ENCODE measurements around the gene ESR1.

Gene ESR1

DNA sequence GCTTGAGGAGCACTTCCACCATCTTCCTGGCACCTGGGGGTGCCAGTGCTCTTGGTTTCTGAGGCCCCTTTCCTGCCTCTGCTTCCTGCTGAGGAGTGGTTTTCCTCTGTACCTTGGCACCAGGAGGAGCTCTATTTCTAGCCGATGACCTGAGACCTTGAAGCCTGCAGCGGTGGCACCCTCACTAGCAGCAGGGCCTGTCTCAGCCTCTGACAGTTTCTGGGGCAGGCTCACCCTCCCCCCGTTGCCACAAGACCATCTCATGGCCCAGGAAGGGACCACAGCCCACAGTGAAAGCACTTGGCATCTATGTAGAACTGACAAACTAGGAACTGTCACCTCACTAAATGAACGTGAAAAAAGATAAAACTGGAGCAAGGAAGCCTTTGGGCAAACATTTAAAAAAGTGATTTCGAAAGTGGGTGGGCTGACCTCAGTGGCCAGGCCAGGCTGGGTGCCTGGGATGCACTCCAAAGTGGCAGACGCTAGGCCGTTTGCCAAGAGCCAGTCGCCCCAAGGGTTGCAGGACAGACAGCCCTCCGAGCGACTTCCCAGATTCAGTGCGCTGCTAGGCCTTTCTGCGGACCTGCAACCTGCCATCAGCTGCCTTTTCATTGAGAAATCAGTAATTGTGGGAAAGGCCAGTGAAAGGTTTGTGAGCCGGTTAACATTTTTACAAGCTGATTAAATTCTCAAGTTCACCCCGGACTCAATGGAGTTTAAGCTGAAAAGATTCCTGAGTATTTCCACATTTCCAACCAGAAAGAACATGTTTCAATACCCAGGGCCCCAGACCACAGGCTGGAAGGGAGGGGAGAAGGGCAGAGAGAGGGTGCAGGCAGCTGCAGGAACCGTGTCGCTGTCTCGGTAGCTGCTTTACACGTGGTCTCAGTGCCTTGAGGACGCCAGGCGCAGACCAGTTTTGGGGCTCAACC lies 303.7 kb downstream of the ESR1 start:
- Histone ChIP-seq H3K27ac (ENCODE audit: low read depth, low read length) (no peak overlapping the region), H3K4me1 (ENCODE audit: control insufficient read depth, insufficient read depth, low read length, unreplicated experiment) (peaks cover 4% of the 10 kb centered on the region), H2AFZ (ENCODE audit: low read length, unreplicated experiment) (no peak overlapping the region), H3K36me3 (ENCODE audit: insufficient read depth, low read length) (no peaks in the 10 kb centered on the region), H3K4me3 (ENCODE audit: low read depth, low read length) (no peak overlapping the region), H3K27me3 (ENCODE audit: insufficient read depth, low read length) (no peaks in the 10 kb centered on the region), H3K79me2 (ENCODE audit: control insufficient read depth, insufficient read depth, low read length, unreplicated experiment) (no peaks in the 10 kb centered on the region)

DNA sequence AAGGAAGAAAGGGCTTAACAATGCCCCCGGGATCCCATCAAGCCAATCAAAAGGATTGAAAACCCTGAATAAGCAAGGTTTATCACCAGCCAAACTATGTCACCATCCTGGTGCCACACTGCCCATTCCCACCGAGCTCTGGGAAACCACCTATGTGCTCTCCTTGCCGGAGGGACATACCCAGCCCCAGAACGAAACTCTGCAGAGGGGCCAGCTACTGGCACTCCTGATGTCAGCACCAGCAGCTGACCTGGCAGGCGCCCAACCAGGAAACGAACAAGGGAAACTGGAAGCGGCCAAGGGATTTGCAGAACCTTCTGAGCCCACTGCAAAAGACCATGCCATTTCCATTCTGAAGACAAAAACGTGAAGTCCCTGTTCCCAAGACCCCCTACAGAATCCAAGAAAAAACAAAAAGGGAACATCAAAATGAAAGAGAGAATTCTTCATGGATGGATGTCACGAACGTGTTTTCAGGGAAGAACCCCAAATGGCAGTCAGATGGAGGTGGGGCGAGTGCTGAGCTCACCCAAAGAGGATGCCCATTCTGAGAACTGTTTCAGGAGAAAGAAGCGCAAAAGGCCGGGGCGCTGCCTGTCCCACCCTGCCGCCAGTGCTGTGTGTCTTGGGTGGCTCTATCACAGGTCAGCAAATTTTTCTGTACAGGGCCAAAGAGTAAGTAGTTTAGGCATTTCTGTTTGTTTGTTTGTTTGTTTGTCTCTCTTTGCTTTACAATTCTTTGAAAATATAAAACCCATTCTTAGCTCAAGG lies 305.2 kb downstream of the ESR1 start:
- Histone ChIP-seq H3K4me3 (ENCODE audit: low read depth, low read length) (no peak overlapping the region), H3K27ac (ENCODE audit: low read depth, low read length) (no peak overlapping the region), H2AFZ (ENCODE audit: low read length, unreplicated experiment) (no peak overlapping the region)

DNA sequence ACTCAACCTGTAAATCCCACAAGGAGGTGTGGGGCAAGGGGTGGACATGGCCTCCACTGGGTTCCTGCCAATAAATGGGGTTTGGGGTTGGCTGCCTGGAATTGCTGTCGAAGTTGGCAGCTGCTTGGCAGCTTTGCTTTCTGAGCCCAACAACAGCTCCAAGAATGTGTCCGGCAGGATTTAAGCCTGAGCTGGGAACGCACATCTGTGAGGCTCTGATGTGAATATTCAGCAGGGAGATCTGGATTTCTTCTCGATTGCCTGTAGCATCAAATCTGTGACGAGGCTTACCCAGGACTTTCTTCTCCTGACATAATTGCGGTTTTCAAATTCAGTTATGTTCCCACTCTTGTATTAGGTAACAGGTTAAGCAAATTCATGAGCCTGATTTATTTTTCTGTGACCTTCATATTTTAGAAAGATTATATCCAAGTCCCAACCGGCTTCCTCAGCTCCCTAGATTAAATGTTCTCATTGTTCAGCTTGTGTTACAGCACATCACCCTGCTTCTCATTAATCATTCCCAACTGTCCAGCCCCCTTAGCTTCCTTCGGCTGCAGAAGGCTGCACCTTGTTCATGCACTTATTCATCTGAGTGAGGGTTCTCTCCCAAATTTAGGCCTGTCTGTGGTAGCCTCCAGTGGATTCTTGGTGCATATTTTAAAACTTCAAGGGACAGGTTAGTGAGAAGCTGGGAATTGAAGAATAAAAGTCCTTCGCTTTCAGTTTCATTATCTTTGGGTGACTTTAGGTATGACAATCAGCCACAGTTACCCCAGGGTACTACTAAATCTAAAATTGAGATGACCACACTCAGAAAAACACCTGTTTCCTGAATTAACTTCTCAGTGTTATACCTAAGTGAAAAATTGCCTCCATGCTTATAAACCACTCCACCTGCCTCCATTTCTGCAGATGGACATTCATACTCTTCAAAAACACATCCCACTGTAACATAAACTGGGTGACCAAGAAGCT lies 310.0 kb downstream of the ESR1 start:
- no peaks in the 10 kb centered on the region; the same call in 1 of the 2 replicates for H3K36me3 ChIP-seq (ENCODE audit: insufficient read depth, low read length)
- H3K79me2 ChIP-seq (ENCODE audit: control insufficient read depth, insufficient read depth, low read length, unreplicated experiment) = no peaks in the 10 kb centered on the region
- no peaks in the 10 kb centered on the region for H3K4me1 ChIP-seq (ENCODE audit: control insufficient read depth, insufficient read depth, low read length, unreplicated experiment)
- H3K4me3 ChIP-seq (ENCODE audit: low read depth, low read length) = no peak overlapping the region
- no peak overlapping the region for H3K27ac ChIP-seq (ENCODE audit: low read depth, low read length)
- H2AFZ ChIP-seq (ENCODE audit: low read length, unreplicated experiment) = no peak overlapping the region
- H3K27me3 ChIP-seq (ENCODE audit: insufficient read depth, low read length) = no peaks in the 10 kb centered on the region

More for the DNA sequence above, 305.2 kb downstream of the ESR1 start:
- Histone ChIP-seq H3K27me3 (ENCODE audit: insufficient read depth, low read length) (no peaks in the 10 kb centered on the region), H3K4me1 (ENCODE audit: control insufficient read depth, insufficient read depth, low read length, unreplicated experiment) (peaks cover 4% of the 10 kb centered on the region), H3K36me3 (ENCODE audit: insufficient read depth, low read length) (no peaks in the 10 kb centered on the region), H3K79me2 (ENCODE audit: control insufficient read depth, insufficient read depth, low read length, unreplicated experiment) (no peaks in the 10 kb centered on the region)

DNA sequence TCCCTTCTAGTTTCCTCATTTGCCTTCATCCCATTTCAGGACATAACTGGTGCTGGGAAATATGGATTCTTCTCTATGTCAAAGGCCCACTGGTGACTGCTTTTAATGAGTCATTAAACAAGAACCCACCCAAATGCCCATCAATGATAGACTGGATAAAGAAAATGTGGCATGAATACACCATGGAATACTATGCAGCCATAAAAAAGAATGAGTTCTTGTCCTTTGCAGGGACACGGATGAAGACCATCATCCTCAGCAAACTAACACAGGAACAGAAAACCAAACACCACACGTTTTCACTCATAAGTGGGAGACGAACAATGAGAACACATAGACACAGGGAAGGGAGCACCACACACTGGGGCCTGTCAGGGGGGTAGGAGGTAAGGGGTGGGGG lies 310.7 kb downstream of the ESR1 start:
- Histone ChIP-seq H3K36me3 (ENCODE audit: insufficient read depth, low read length) (no peaks in the 10 kb centered on the region; the same call in 1 of the 2 replicates), H2AFZ (ENCODE audit: low read length, unreplicated experiment) (no peak overlapping the region), H3K4me3 (ENCODE audit: low read depth, low read length) (no peak overlapping the region), H3K4me1 (ENCODE audit: control insufficient read depth, insufficient read depth, low read length, unreplicated experiment) (no peaks in the 10 kb centered on the region), H3K27ac (ENCODE audit: low read depth, low read length) (no peak overlapping the region), H3K27me3 (ENCODE audit: insufficient read depth, low read length) (no peaks in the 10 kb centered on the region), H3K79me2 (ENCODE audit: control insufficient read depth, insufficient read depth, low read length, unreplicated experiment) (no peaks in the 10 kb centered on the region)

DNA sequence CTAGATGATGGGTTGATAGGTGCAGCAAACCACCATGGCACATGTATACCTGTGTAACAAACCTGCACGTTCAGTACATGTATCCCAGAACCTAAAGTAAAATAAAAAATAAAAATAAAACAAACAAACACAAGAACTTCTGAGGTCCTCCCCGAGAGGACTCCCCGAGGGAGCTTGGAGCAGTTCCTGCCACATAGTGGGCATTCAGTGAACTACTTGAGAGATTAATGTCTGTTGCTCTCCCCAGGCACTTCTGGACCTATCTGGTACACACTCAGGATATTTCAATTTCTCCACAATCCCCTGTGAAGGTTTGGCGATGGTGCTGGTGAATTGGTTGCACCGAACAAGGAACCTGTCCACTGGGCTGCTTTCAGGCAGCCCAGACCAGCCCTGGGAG lies 311.2 kb downstream of the ESR1 start:
- H2AFZ ChIP-seq (ENCODE audit: low read length, unreplicated experiment) = no peak overlapping the region

DNA sequence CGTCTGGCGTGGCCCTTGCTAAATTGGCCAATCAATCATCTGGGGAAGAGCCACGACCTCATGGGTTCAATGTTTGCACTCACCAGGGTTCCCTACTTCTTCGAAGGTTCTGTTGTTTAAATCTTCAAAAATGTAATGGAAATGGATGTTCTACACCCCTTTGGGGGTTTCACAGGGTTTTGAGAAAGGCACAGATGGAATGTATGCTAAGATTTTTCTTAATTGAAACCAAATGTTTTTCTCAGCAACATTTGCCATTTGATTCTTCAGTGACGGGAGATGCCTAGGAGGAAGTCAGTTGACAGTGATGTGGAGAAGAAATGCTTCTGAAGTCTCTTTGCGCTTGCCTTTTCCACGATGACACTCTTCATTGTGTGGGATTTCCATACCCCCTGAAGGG lies 312.3 kb downstream of the ESR1 start:
- Histone ChIP-seq H3K4me1 (ENCODE audit: control insufficient read depth, insufficient read depth, low read length, unreplicated experiment) (no peaks in the 10 kb centered on the region), H3K4me3 (ENCODE audit: low read depth, low read length) (no peak overlapping the region), H3K36me3 (ENCODE audit: insufficient read depth, low read length) (no peaks in the 10 kb centered on the region; the same call in 1 of the 2 replicates), H3K79me2 (ENCODE audit: control insufficient read depth, insufficient read depth, low read length, unreplicated experiment) (no peaks in the 10 kb centered on the region), H3K27ac (ENCODE audit: low read depth, low read length) (no peak overlapping the region), H3K27me3 (ENCODE audit: insufficient read depth, low read length) (no peaks in the 10 kb centered on the region), H2AFZ (ENCODE audit: low read length, unreplicated experiment) (no peak overlapping the region)

More for the DNA sequence above, 311.2 kb downstream of the ESR1 start:
- Histone ChIP-seq H3K79me2 (ENCODE audit: control insufficient read depth, insufficient read depth, low read length, unreplicated experiment) (no peaks in the 10 kb centered on the region), H3K4me3 (ENCODE audit: low read depth, low read length) (no peak overlapping the region), H3K36me3 (ENCODE audit: insufficient read depth, low read length) (no peaks in the 10 kb centered on the region; the same call in 1 of the 2 replicates), H3K27me3 (ENCODE audit: insufficient read depth, low read length) (no peaks in the 10 kb centered on the region), H3K4me1 (ENCODE audit: control insufficient read depth, insufficient read depth, low read length, unreplicated experiment) (no peaks in the 10 kb centered on the region), H3K27ac (ENCODE audit: low read depth, low read length) (no peak overlapping the region)

DNA sequence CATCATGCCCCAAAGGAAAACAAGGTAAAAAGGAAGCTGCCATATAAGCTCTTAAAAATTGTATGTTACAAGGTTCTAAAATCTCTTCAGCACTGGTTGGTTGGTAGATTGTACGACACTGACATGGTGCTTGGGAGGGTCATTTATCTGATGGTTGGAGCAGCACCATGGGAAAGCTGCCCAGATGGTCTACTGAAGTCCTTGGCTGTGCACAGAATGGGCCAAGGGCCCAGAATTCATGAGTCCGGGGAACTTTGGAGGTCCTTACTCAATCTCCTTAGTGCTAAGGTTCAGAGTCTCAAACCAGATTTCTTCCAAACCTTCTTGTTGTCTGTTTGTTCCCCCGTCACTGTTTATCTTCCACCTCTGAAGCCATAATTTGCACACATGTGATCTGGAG lies 314.4 kb downstream of the ESR1 start:
- Histone ChIP-seq H2AFZ (ENCODE audit: low read length, unreplicated experiment) (no peak overlapping the region), H3K27ac (ENCODE audit: low read depth, low read length) (no peak overlapping the region), H3K79me2 (ENCODE audit: control insufficient read depth, insufficient read depth, low read length, unreplicated experiment) (no peaks in the 10 kb centered on the region)

DNA sequence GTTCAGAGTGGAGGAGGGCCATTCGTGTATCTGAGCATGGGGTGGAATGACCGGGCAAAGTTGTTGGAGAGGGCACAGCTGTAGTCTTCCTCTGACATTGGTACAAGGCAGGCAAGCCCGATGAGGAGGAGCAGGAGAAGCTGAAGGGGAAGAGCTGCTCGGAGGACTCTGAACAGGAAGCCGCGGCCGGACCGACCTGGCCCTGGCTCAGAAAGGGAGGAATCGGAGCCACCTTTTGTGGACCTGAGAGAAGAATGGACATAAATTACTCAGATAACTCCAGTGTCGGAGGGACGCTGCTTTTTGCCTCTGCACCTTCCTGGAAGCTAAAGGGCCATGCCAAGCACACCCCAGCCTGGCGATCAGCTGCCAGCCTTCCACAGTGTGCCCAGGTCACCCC lies 315.0 kb downstream of the ESR1 start:
- Histone ChIP-seq H3K27me3 (ENCODE audit: insufficient read depth, low read length) (no peaks in the 10 kb centered on the region), H3K36me3 (ENCODE audit: insufficient read depth, low read length) (no peaks in the 10 kb centered on the region; the same call in 1 of the 2 replicates), H2AFZ (ENCODE audit: low read length, unreplicated experiment) (no peak overlapping the region), H3K4me1 (ENCODE audit: control insufficient read depth, insufficient read depth, low read length, unreplicated experiment) (no peaks in the 10 kb centered on the region), H3K79me2 (ENCODE audit: control insufficient read depth, insufficient read depth, low read length, unreplicated experiment) (no peaks in the 10 kb centered on the region), H3K27ac (ENCODE audit: low read depth, low read length) (no peak overlapping the region), H3K4me3 (ENCODE audit: low read depth, low read length) (no peak overlapping the region)

More for the DNA sequence above, 314.4 kb downstream of the ESR1 start:
- H3K4me1 ChIP-seq (ENCODE audit: control insufficient read depth, insufficient read depth, low read length, unreplicated experiment) = no peaks in the 10 kb centered on the region
- H3K36me3 ChIP-seq (ENCODE audit: insufficient read depth, low read length) = no peaks in the 10 kb centered on the region; the same call in 1 of the 2 replicates
- no peak overlapping the region for H3K4me3 ChIP-seq (ENCODE audit: low read depth, low read length)
- no peaks in the 10 kb centered on the region for H3K27me3 ChIP-seq (ENCODE audit: insufficient read depth, low read length)

DNA sequence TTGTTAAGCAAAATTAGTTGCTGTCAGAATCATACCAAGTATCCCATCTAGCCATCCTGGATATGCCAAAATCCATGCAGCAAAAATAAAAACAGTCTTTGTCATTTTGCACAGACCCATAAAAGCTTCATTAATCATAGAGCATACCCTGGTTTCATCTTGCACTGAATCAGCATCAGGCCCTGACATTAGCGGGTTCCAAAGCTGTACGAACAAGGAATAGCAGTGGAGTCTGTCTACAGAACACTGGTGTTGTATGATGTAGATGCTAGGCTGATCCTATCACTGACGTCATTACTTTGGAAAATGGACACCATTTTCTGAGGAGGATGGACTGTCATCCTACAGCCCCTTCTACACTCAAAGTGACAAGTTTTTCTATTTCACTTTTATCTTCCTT lies 315.6 kb downstream of the ESR1 start:
- no peaks in the 10 kb centered on the region for H3K79me2 ChIP-seq (ENCODE audit: control insufficient read depth, insufficient read depth, low read length, unreplicated experiment)
- H3K4me3 ChIP-seq (ENCODE audit: low read depth, low read length) = no peak overlapping the region
- no peak overlapping the region for H2AFZ ChIP-seq (ENCODE audit: low read length, unreplicated experiment)
- no peak overlapping the region for H3K27ac ChIP-seq (ENCODE audit: low read depth, low read length)
- no peaks in the 10 kb centered on the region; the same call in 1 of the 2 replicates for H3K36me3 ChIP-seq (ENCODE audit: insufficient read depth, low read length)
- no peaks in the 10 kb centered on the region for H3K27me3 ChIP-seq (ENCODE audit: insufficient read depth, low read length)
- no peaks in the 10 kb centered on the region for H3K4me1 ChIP-seq (ENCODE audit: control insufficient read depth, insufficient read depth, low read length, unreplicated experiment)
